ENCODE measurements around the gene HSPA5.

Gene HSPA5

DNA sequence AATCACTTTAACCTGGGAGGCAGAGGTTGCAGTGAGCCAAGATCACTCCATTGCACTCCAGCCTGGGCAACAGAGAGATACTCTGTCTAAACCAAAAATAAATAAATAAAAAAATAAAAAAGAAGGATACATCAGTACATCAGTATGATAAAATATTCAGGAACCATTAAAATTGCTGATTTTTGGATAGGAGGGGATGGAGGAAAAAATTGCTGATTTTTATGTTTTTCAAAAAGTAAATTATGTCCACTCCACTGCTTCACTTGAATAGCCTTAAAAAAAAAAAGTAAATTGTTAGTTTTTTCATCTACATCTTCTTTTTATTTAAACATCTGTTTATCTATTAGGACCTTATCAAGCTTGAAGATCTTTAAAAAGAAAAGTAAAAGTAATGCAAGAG, 13.1 kb upstream of the HSPA5 start:
- no peak for DNase-seq (ENCODE audit: extremely low read depth, insufficient read length)
- no peaks in the 10 kb centered on the region for H3K36me3 ChIP-seq (ENCODE audit: control insufficient read depth, insufficient read depth, low read length)
- no peak overlapping the region for H3K4me3 ChIP-seq (replicated peaks; ENCODE audit: low read depth, low read length)
- H3K27me3 ChIP-seq (replicated peaks; ENCODE audit: control insufficient read depth, insufficient read depth, low read length), result no peaks in the 10 kb centered on the region
- TF ChIP-seq, protein P1, sequence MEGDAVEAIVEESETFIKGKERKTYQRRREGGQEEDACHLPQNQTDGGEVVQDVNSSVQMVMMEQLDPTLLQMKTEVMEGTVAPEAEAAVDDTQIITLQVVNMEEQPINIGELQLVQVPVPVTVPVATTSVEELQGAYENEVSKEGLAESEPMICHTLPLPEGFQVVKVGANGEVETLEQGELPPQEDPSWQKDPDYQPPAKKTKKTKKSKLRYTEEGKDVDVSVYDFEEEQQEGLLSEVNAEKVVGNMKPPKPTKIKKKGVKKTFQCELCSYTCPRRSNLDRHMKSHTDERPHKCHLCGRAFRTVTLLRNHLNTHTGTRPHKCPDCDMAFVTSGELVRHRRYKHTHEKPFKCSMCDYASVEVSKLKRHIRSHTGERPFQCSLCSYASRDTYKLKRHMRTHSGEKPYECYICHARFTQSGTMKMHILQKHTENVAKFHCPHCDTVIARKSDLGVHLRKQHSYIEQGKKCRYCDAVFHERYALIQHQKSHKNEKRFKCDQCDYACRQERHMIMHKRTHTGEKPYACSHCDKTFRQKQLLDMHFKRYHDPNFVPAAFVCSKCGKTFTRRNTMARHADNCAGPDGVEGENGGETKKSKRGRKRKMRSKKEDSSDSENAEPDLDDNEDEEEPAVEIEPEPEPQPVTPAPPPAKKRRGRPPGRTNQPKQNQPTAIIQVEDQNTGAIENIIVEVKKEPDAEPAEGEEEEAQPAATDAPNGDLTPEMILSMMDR (IDR thresholded peaks at IDR 0.05; ENCODE audit: insufficient read depth, low read length, poor library complexity, severe bottlenecking), result no peak

DNA sequence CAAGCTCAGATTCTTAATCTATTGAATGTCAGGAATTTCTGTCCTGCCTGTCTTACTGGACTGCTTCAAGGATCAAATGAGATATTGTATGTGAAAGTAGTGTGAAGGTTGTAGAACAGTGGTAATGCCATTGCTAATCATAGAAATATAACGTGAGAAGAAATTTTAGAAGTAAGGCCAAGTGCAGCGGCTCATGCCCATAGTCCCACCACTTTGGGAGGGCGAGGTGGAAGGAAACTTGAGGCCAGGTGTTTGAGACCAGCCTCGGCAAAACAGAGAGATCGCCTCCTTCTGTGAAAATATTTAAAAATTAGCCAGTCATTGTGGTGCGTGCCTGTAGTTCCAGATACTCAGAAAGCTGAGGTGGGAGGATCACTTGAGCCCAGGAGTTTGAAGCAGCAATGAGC, 5.1 kb upstream of the HSPA5 start:
- H3K4me3 ChIP-seq (replicated peaks; ENCODE audit: low read depth, low read length), result no peak overlapping the region
- H3K36me3 ChIP-seq (ENCODE audit: control insufficient read depth, insufficient read depth, low read length), result no peaks in the 10 kb centered on the region
- H3K27me3 ChIP-seq (replicated peaks; ENCODE audit: control insufficient read depth, insufficient read depth, low read length), result no peaks in the 10 kb centered on the region
- no peak for DNase-seq (ENCODE audit: extremely low read depth, insufficient read length)
- TF ChIP-seq, protein P1 (IDR thresholded peaks at IDR 0.05; ENCODE audit: insufficient read depth, low read length, poor library complexity, severe bottlenecking), result no peak

DNA sequence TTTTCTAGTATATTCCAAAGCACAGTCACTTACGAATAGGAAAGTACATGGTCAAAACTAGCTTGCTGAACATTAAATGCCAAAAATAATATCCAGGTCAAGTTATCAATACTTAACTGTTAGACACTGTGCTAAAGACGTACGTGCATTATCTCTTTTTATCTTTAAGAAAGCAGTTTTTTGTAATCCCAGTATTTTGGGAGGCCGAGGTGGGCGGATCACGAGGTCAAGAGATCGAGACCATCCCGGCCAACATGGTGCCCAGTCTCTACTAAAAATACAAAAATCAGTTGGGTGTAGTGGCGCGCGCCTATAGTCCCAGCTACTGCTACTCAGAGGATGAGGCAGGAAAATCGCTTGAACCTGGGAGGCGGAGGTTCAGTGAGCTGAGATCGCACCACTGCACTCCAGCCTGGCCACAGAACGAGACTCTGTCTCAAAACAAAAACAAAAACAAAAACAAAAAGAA, 2.7 kb upstream of the HSPA5 start:
- peaks cover 6% of the 10 kb centered on the region for H3K36me3 ChIP-seq (ENCODE audit: control insufficient read depth, insufficient read depth, low read length)
- H3K27me3 ChIP-seq (replicated peaks; ENCODE audit: control insufficient read depth, insufficient read depth, low read length), result no peaks in the 10 kb centered on the region
- TF ChIP-seq, protein P1 (IDR thresholded peaks at IDR 0.05; ENCODE audit: insufficient read depth, low read length, poor library complexity, severe bottlenecking), result no peak
- H3K4me3 ChIP-seq (replicated peaks; ENCODE audit: low read depth, low read length), result no peak overlapping the region
- DNase-seq (ENCODE audit: extremely low read depth, insufficient read length), result no peak

DNA sequence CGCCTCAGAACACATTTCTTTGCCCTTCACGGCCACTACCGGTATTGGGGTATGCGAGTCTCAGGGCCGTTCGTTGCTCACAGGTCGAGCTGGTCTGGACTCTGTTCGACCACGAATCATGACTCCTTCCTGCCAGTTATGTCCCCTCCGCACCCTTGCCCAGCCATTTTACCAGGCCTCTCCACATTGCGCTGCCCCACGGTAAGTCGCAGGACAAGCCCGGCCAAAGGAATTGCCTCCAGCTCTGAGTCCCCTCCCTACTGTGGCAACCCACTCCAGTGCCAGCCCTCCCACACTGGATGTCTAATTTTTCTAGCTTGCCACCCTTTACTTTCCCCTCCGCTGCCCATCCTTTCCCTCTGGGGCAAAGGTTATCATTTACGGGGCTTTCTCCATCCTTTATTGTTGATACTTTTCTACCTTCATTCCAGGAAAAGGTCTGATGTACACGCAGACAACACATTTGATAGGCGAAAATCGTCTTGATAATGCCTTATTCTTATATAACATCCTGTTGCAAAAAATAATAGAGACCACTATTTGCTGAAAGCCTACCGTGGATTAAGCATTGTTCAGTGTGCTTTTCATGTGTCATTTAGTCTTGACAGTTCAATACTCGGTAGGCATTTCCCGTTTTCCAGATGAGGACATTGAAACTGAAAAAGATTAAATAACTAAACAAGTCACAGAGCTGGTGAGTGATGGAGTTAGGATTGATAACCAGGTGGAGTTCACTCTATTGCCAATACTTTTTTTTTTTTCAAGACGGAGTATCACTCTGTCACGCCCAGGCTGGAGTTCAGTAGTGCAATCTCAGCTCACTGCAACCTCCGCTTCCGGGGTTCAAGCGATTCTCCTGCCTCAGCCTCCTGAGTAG, 958 bp upstream of the HSPA5 start:
- H3K27me3 ChIP-seq (replicated peaks; ENCODE audit: control insufficient read depth, insufficient read depth, low read length), result no peaks in the 10 kb centered on the region
- peak overlapping the region; percentile 81 for H3K4me3 ChIP-seq (replicated peaks; ENCODE audit: low read depth, low read length)
- H3K36me3 ChIP-seq (ENCODE audit: control insufficient read depth, insufficient read depth, low read length), result peaks cover 13% of the 10 kb centered on the region
- TF ChIP-seq, protein P1 (IDR thresholded peaks at IDR 0.05; ENCODE audit: insufficient read depth, low read length, poor library complexity, severe bottlenecking), result no peak
- DNase-seq (ENCODE audit: extremely low read depth, insufficient read length), result no peak

DNA sequence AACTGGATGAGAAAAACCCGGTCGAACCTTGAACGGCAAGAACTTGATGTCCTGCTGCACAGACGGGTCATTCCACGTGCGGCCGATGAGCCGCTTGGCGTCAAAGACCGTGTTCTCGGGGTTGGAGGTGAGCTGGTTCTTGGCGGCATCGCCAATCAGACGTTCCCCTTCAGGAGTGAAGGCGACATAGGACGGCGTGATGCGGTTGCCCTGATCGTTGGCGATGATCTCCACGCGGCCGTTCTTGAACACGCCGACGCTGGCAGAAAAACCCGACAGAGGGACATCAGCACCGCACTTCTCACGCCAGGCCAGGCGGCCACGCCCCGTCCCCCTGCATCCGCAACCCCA, 519 bp downstream of the HSPA5 start:
- Histone ChIP-seq H3K4me3 (replicated peaks; ENCODE audit: low read depth, low read length) (peak overlapping the region; percentile 99), H3K36me3 (ENCODE audit: control insufficient read depth, insufficient read depth, low read length) (peaks cover 13% of the 10 kb centered on the region), H3K27me3 (replicated peaks; ENCODE audit: control insufficient read depth, insufficient read depth, low read length) (no peaks in the 10 kb centered on the region)
- no peak for DNase-seq (ENCODE audit: extremely low read depth, insufficient read length)
- TF ChIP-seq, protein P1 (IDR thresholded peaks at IDR 0.05; ENCODE audit: insufficient read depth, low read length, poor library complexity, severe bottlenecking), result no peak
